NCI-H526 treated with DMSO at 0.1 percent for 48 hours (cell line): Measurements from ENCODE around the gene TMEM161A.
"Not testable (repeated sequence)": the region's sequence is repeated elsewhere in the genome, so short reads cannot be mapped to it uniquely, and the experiment has no call there.

ENCODE experiments used
- DNase-seq: peaks from one replicate; lab custom pipeline; 2025; lab: John Stamatoyannopoulos, UW

Gene TMEM161A

GRCh38 chr19:19121371-19121770, 16.9 kb downstream of the TMEM161A start:
- no peak for DNase-seq

- no peak for DNase-seq
These were observed 17.7 kb downstream of the TMEM161A start for GRCh38 chr19:19120308-19121231.

DNA sequence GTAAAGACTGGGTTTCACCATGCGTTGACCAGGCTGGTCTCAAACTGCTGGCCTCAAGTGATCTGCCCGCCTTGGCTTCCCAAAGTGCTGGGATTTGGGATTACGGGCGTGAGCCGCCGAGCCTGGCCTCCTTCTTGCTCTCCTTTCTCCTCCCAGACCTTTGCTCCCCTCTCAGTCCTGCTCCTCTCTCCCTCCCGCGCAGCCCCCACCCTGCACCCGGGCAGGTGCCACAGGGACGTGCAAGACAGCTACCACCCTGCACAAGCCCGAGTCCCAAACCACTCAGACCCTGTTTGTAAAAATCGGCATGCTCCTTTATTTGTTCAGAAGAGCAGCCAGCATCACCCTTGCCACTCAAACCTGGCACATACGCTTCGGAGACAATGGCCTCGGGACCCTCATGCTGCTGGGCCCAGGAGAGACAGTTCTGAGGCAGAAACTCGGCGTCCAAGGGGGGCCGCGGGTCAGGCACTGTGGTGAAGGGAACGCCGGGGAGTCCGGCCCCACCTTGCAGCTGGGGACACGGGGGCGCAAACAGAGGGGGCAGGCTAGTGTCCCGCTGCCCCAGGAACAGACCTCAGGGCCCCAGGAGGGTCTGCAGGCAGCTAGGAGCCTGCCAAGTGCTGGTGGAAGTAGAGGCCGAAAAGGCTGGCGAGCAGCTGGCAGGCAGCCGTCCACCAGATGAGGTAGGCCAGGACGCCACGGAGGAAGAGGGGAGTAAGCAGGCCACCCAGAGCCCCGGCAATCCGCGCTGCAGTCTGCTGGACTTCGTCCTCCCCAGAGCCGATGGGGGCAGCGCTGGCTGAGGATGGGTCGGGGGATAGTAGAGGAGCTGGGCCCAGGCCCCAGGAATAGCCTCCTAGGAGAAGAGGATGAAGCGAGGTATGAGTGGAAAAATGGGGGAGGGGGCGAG, 18.7 kb downstream of the TMEM161A start:
- DNase-seq, result no peak

DNA sequence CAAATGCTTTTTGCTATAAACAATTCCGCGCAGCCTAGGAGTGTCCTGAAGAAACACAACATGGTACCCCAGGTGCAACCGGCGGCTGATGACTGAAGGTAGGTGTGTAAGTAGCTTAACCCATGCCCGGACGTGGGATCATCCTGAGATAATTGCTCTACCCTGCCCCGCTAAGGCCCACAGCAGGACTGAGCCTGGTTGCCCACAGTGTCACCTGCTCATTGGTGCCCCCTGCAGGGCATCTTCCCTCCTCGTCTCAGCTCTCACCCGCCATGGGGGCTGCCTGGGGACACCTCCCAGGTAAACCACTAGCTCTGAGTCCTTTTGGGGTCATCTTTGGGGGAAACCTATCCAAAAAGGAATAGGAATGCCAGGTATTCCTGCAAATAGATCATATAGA, 22.3 kb downstream of the TMEM161A start:
- no peak for DNase-seq

DNA sequence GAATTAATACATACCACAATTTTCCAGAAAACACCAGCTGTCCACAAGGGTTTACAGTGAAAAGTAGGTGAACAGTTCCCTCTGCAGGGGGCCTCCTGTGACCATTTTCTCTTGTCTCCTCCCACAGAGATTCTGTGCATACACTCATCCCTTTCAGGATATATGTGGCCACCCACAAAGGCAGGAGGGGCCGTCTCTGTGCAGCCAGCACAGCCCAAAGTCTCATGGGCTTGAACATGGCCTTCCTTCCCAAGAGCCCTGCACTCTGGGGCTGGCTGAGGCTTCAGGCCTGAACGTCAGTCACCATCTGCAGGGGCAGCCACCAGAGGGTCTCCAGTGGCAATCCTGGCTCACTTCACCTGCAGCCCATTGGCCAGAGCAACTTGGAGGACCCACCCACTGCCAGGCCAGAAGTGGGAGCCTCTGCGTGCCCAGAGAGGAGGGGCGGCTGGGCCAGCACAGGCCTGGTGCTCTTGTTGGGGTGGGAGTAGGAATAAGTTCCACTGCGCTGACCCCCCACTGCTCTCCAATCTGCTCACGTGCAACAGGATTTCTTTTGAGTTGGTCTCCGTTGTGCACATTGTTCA, 25.1 kb downstream of the TMEM161A start:
- DNase-seq, result no peak

- no peak for DNase-seq
These were observed 26.2 kb downstream of the TMEM161A start for GRCh38 chr19:19111967-19112580.

DNA sequence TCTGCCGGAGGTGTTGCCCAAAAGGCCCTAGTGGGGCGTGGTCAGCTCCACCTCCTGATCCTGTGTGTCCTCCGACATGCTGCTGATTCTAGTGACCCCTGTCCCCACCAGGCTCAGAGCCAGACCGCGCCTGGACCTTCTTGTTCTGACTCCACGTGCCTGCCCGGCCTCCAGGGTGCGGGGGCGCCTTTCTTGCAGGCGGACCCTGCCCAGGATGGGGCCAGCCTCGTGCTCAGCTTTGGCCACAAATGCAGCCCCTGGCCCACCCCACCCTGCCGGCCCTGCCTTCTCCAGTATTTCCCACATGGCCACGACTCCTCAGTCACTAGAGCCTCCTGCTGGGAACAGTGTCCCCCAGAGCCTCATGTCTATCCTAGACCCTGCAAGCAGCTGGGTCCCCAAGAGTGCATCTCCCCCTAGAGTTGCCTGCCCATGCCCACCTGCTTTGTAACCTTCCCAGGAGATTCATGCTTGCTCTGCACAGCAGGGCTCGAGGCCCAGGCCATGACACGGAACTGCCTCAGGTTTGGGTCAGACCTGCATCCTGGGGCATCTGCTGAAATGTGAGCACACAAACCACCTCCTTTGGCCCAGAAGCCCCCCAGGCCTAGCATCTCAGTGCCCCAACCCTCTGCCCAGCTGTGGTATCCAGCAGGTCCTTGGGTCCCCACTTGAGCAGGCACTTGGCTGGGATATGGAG, 27.0 kb downstream of the TMEM161A start:
- DNase-seq, result no peak

DNA sequence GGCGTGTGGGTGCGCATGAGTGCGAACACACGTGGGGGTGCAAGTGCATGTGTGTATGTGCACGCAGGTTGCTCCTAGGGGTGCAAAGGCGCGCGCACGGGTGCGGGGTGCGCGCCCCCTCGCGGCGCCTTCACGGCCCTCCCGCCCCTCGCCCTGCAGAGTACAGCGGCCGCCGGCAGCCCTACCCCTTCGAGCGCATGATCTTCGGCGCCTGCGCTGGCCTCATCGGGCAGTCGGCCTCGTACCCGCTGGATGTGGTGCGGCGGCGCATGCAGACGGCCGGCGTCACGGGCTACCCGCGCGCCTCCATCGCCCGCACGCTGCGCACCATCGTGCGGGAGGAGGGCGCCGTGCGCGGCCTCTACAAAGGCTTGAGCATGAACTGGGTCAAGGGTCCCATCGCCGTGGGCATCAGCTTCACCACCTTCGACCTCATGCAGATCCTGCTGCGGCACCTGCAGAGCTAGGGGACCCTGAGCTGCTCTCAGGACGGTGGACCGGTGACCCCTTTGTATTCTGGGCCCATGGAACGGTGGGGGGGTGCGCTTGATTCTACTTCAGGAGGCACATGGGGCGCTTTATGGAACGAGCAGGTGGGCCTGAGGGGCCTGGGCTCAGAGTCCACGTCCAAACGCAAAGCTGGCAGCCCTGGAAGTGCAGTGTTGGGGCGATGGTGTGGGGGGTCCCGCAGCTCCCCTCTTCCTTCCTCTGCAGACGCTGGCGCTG, 27.7 kb downstream of the TMEM161A start:
- DNase-seq, result no peak

- no peak for DNase-seq
These were observed 28.7 kb downstream of the TMEM161A start for GRCh38 chr19:19109601-19110000.

DNA sequence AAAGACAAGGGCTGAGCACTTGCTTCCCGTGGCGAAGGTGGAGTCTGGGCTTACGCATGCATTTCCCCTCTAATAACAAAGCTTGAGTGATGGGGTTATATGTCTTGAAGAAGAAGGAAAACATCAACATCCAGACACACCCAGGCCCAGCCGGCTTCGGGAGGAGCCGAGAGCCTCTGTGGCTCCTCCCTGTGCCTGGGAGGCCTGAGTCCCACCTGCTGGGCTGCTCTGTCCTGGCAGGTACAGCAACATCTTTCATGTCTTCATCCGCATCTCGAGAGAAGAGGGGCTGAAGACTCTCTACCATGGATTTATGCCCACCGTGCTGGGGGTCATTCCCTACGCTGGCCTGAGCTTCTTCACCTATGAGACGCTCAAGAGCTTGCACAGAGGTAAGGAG, 30.6 kb downstream of the TMEM161A start:
- DNase-seq, result no peak

- not testable (repeated sequence) for DNase-seq
These were observed 31.3 kb downstream of the TMEM161A start for GRCh38 chr19:19106938-19107337.

DNA sequence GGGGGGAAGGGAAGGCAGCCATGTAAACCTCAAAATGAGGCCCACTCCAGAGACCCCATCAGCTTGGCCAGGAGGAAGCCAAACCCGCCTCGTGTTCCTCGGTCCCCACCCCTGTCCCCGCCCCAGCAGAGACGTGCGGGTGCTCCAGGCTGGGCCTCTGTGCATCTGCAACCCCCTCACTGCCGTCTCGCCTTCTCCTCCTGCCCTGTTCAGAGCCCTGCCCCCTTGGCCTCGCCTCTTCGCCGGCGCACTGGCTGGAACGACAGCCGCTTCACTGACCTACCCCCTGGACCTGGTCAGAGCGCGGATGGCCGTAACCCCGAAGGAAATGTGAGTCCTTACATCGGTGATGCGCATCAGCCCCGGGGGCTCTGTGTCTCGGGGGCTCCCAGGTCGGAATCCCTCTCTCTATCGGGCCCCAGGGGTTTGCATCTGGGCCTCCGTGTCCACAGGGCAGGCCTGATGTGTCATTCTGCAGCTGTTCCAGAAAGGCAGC, 32.2 kb downstream of the TMEM161A start:
- no peak for DNase-seq

DNA sequence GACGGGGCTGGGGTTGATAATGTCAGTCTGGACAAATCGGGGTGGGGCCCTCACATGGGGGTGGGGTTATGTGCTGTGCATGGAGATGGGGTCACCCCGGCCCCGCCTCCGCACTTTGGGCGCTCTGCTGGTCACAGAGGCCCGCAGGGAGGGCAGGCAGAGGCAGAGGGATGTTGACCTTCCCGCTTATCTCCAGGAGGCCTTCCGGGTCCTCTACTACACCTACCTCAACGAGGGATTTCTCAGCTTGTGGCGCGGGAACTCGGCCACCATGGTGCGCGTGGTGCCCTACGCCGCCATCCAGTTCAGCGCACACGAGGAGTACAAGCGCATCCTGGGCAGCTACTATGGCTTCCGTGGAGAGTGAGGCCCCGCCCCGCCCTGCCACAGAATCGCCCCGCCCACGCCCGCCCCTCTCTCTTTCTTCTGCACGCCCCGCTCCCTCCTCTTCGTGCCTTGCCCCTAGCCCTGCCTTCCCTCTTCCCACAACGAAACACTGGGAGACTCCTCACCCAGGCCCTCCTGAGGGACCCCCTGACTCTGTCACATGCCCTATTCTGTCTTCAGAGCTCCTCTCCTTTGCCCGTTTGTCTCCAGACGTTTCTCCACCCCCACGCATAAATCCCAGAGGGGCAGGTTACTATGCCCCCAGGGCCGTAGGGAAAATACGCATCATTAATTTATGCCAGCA, 32.8 kb downstream of the TMEM161A start:
- DNase-seq, result peak; percentile 61

DNA sequence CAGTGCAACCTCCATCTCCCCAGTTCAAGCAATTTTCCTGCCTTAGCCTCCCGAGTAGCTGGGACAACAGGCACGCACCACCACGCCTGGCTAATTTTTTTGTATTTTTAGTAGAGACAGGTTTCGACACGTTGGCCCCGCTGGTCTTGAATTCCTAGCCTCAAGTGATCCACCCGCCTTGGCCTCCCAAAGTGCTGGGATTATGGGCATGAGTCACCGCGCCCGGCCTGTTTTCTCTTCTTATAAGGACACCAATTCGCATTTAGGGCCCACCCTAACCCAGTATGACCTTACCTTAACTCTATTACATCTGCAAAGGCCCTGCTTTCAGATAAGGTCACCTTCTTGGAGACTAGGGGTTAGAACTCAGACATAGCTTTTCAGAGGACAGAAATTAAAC, 35.1 kb downstream of the TMEM161A start:
- no peak for DNase-seq

DNA sequence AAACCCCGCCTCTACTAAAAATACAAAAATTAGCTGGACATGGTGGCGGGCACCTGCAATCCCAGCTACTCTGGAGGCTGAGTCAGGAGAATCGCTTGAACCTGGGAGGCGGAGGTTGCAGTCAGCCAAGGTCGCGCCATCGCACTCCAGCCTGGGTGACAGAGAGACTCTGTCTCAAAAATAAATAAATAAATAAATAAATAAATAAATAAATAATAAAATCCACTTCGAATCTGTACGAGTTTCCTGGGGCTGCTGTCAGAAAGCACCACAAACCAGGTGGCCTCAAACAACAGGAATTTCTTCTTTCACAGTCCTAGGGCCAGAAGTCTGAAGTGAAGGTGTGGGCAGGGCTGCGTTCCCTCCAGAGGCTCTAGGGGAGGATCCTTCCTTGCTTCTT, 35.7 kb downstream of the TMEM161A start:
- DNase-seq, result not testable (repeated sequence)

DNA sequence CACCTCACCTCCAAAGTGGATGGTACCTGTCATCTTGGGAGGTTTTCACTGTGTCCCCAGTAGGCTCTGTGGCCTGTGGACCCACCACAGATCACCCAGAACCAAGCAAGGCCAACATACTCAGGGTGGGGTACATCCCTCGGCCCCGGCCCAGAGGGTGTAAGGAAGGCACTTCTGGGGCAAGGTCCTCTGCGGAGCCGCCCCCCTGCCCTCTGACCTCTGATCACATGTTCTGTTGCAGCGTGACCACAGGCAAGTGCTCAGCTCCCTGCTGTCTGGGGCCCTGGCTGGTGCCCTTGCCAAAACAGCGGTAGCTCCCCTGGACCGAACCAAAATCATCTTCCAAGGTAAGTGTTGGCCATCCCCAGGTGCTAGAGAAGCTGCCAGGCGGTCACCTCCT, 36.7 kb downstream of the TMEM161A start:
- no peak for DNase-seq

- DNase-seq, result no peak
These were observed 39.3 kb downstream of the TMEM161A start for GRCh38 chr19:19098703-19099632.

DNA sequence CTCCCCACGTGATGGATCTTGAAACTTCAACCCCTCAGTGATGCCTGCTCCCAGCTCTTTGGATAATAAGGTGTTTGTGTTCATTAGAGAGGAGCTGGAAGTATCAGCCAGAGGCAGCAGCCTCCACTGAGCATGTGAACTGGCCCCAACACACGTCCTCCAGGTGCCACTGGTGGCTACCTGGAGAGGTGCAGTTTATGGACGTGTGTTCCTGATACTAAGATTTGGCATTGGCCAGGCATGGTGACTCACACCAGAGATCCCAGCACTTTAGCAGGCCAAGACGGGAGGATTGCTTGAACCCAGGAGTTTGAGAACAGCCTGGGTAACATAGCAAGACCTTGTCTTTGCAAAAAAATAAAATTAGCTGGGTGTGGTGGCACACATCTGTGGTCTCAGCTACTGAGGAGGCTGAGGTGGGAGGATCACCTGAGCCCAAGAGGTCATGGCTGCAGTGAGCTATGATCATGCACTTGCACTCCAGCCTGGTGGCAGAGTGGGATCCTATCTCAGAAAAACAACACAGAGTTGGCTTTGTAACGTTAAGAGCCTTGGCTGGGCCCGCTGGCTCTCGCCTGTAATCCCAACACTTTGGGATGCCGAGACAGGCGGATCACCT, 40.1 kb downstream of the TMEM161A start:
- DNase-seq, result no peak
